Ovary (tissue), 3 donors: Measurements from ENCODE around the gene DENND5B.

Experiments used
- POLR2A ChIP-seq: fragments of 450-650 bp; IDR thresholded peaks from one replicate; pipeline ENCODE4 v1.6.1; 2017; ENCODE audit warnings: antibody characterized with exemption, mild to moderate bottlenecking, moderate library complexity
- TF ChIP-seq, protein P1 (sequence below), 3 donors: fragments of 450-650 bp in 2 of 3; fragments of 200-600 bp in 1 of 3; IDR thresholded peaks; one replicate each; pipeline versions ENCODE4 v1.5.1 to v1.8.0; 2016 to 2022; ENCODE audit warnings: antibody characterized with exemption in 3 of 3, mild to moderate bottlenecking in 1 of 3
- donor health status: DM: no; HTN: no; CAD: no.

DNA sequence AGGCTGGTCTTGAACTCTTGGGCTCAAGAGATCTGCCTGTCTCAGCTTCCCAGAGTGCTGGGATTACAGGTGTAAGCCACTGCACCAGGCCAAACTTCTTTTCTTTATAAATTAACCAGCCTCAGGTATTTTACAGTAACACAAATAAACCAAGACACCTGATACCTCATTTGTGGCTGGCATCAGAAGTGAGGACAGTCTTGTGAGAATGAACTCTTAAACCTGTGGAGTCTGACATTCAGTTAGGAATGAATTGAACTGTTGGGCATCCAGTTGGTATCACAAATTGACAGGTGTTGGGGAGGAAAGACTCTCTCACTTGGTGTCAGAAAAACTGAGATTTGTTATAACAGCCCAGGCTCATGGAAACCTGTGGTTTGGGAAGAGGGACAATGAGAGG is 120.5 kb downstream of the DENND5B start:
- TF ChIP-seq, protein P1, sequence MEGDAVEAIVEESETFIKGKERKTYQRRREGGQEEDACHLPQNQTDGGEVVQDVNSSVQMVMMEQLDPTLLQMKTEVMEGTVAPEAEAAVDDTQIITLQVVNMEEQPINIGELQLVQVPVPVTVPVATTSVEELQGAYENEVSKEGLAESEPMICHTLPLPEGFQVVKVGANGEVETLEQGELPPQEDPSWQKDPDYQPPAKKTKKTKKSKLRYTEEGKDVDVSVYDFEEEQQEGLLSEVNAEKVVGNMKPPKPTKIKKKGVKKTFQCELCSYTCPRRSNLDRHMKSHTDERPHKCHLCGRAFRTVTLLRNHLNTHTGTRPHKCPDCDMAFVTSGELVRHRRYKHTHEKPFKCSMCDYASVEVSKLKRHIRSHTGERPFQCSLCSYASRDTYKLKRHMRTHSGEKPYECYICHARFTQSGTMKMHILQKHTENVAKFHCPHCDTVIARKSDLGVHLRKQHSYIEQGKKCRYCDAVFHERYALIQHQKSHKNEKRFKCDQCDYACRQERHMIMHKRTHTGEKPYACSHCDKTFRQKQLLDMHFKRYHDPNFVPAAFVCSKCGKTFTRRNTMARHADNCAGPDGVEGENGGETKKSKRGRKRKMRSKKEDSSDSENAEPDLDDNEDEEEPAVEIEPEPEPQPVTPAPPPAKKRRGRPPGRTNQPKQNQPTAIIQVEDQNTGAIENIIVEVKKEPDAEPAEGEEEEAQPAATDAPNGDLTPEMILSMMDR (IDR thresholded peaks at IDR 0.05) = no peak
- no peak for TF ChIP-seq POLR2A
